Fibroblast of peridontal ligament (primary cell): ENCODE measurements around the gene ACBD3.
A peak's percentile ranks its signal among the peaks of the same experiment; 100 is the strongest.

ENCODE experiments used
- DNase-seq: peaks from one replicate; pipeline ENCODE4 v3.0.0-alpha.2; 2010; ENCODE audit errors: extremely low read depth

Gene ACBD3

DNA sequence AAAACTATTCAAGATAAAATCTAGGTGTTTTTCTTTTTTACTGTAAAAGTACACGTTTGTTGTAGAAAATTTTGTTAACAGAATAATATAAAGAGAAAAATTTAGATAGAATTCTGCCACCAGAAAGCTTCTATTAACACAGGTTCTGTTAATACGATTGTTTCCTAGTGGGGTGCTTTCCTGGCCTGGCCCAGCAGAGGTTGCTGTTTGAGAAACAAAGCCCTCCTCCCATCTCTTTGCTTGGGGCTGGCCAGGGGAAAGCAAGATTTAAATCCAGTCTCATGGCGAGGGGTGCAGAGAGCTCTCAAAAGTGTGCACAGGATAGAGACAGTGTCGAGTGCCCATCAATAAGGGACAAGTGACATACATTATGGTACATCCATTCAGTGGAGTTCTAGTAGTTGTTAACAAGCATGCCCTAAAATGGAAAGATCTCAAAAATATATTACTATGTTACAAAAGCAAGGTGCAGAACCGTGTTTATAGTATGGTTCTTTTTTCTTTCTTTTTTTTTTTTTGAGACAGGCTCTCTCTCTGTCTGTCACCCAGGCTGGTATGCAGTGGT is 14.6 kb upstream of the ACBD3 start:
- DNase-seq: peak; percentile 19

GRCh38 chr1:226199971-226200370 is 13.4 kb upstream of the ACBD3 start:
- no peak for DNase-seq

GRCh38 chr1:226195144-226195543 is 8.6 kb upstream of the ACBD3 start:
- no peak for DNase-seq

DNA sequence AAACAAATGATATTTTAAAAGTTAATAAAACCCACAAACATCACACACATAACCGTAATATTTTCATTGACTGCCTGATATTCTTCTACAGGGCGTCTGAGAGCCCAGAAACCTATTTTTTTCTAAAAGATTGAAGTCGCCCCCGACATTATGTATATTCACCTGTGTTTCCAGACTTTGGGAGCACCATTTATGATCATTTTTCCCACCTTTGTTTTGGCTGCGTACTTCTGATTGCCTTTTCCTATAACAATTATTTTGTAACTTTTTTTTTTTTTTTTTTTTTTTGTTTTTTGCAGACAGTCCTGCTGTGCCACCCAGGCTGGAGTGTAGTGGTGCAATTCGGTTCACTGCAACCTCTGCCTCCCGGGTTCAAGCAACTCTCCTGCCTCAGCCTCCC is 839 bp upstream of the ACBD3 start:
- no peak for DNase-seq

- DNase-seq: no peak
Measured at GRCh38 chr1:226187019-226187322, 430 bp upstream of the ACBD3 start.

DNA sequence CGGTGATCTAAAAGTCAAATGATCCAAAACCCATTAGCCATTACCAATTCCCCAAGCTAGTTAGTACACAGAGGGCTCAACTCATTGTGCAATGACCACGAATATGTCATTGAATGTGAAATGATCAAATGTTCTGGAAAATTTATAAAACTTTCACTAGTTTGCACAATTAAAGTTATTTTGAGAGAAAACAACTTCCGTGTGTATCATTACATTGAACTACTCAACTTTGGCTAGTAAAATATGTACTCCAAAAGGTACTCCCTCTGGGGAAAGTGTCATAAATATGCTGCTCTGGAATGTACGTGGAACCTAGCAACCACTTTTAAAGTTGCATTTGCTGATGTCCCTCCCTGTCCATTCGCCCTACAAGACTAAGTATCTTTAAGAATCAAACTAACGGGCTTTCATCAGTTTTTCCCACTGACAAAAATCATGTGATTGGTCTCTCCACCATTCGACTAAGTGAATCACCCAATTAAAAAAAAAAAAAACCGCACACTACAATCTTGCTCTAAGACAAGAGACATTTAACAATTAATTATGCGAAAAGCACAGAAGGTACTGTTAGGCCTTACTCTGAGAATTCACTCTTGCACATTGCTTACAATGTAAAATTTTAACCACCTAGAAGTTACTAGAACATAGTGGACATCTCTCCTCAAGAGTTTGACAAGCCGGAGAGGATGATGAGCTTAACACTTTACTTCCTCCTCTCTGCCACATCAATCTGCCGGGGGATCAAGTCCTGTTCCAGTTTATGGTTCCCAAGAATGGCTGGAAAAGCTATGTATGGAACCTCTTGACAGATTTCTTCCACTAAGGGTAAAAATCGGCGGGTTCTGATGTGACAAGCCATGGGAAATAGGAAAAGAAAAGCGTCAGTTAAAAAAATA is 1.2 kb downstream of the ACBD3 start:
- DNase-seq: peak; percentile 65

GRCh38 chr1:226181996-226182714 is 4.4 kb downstream of the ACBD3 start:
- DNase-seq: peak; percentile 49

DNA sequence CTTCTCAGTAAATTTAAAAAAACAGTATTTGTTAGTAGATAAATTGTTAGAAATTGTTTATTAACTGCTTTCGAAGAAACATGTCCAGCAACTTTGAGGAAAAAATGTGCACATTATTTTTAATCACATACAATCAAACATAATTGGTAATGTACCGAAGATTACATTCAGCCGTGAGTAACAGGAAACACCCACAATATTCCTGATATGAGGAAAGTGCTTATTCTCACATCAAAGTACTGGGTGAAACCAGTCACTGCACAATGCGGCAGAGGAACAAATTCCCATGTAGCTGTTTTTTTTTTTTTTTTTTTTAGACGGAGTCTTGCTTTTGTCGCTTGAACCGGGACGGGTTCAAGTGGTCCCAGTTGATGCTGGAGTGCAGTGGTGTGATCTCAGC is 9.7 kb downstream of the ACBD3 start:
- no peak for DNase-seq

- DNase-seq: no peak
Measured at GRCh38 chr1:226172589-226172988, 14.0 kb downstream of the ACBD3 start.

- DNase-seq: no peak
Measured at GRCh38 chr1:226166341-226166740, 20.2 kb downstream of the ACBD3 start.

DNA sequence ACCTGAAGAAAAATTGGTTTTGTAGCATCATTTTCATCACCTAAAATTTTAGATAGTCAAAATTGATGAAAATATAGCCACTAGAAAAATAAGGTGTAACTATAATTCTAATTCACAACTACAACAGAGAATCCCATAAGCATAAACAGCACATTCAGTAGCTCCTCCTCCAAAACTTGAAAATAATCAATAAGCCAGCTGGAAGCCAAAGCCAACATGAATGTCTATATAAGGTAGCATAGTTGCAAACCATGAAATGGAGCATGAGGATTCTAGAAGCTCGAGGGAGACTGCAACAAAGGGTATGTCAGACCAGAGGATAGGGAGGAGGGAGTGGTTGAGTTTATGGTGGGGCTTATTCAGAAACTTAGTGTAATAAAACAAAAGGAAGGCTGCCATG is 22.4 kb downstream of the ACBD3 start:
- DNase-seq: no peak

DNA sequence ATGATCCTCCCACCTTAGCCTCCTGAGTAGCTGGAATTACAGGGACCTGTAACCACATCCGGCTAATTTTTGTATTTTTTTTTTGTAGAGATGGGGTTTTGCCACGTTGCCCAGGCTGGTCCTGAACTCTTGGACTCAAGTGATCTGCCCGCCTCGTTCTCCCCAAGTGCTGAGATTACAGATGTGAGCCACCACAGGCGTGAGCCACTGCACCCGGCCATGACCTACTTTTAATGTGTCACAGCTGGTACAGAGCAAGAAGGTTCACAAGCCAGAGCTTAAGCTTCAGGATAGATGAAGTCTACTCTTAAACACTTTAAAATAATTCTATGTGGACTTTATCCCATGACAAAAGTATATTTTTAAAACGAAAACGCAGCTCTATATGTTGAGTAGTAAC is 23.6 kb downstream of the ACBD3 start:
- no peak for DNase-seq

DNA sequence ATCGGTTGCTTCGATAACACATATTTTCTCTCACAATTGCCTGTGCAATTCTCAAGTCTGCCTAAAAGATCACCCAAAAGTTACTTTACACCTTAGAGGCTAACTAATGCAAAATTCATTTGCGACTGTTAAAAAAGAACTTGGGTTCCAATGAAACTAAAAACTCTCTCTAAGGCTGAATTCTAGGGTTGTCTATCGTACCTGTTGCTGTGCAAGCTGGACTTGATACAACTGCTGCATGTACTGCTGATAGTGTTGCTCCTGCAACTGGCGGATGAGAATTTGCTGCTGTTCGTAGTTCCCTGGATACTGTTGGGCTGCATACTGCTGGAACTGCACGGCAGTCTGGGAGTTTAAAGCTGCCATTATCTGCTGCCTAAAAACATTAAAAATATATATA is 27.6 kb downstream of the ACBD3 start:
- no peak for DNase-seq

DNA sequence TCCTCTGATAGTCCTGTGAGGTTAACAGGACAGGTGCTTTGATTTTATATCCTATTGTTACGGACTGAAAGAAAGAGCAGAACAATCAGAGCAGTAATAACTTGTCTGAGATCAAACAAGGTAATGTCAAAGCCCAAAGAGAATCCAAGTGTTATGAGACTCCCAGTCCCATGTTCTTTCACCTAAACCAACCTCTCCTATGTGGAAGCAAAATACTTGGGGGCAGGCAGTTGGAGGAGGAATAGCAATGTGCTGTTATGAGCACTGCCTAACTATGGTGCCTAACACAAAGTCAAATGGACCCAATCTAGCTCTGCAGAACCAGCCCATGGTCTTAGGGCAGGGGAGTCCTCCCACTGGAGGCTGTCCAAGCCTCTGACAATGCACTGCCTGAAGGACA is 28.1 kb downstream of the ACBD3 start:
- no peak for DNase-seq

DNA sequence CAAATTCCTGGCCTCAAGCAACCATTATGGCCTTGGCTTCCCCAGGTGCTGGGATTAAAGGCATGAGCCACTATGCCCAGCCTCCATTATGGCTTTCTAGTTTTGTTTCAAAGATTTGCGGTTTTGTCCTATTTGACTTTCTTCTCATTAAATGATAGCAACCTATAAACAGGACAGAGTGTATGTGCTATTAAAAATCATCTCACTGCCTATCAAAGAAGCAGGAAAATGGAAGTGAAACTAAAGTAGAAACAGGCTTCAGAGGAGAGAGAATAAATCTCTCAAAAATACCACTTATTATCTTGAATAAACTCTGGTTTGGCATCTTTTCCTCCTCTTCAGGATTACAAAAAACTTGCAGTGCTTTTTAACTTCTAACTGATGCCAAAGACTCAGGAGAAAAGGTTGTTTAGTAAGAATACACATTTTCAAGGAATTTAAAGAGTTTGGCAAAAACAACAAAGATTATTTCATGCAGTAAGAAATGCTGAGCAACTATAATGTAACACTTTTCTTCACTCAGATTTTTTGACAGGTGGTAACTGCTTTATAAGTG is 28.7 kb downstream of the ACBD3 start:
- peak; percentile 68 for DNase-seq

- no peak for DNase-seq
Measured at GRCh38 chr1:226154593-226154992, 31.9 kb downstream of the ACBD3 start.

DNA sequence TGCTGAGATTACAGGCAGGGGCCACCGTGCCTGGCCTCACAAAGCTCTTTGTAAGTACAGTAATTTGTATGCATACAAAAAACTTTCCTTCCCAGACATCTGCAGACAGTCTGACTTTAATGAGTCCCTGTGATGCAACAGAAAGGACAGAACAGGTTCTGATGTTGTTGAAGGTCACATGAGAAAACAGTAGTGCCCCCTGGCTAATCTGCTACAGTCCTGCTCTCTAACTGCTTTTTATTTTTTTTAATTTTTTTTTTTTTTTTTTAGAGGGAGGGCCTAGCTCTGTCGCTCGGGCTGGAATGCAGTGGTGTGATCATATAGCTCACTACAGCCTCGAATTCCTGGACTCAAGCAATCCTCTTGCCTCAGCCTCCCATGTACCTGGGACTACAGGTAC is 36.7 kb downstream of the ACBD3 start:
- DNase-seq: peak; percentile 36

DNA sequence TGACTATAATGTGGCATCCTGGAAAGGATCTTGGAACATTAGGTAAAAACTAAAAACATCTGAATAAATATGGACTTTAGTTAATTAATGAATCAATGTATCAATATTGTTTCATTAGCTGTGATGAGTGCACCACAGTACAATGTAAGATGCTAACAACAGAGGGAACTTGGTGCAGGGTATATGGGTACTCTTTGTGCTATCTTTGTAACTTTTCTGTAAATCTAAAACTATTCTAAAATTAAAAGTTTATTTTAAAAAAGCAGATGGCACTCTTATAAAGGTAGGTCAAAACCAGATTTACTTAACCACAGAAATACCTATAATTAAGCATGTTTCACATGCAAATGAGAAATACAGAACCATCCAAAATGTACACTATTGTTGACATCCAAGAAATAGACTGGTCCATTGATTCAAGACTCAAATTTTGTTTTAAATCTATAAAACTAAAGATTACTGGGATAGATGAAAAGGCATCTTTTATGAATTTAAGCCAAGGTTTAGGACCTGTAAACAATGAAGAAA is 38.4 kb downstream of the ACBD3 start:
- no peak for DNase-seq

DNA sequence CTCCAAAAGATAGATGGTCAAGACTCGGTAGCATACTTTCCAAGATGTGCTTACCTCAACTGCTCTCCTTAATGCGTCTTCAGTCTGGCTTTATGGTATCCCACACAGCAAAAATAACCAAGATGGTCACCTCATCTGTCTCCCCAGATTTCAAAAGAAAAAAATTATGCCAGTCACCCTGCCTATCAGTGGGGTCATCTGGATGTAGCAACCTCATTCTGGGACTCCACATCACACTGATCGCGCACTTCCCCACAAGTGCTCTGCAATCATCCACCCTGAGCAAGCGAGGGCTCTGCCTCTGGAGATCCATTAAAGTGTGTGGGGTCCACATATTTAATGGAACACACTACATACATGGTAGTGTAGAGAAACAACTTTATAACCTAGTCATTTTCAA is 42.5 kb downstream of the ACBD3 start:
- DNase-seq: no peak

DNA sequence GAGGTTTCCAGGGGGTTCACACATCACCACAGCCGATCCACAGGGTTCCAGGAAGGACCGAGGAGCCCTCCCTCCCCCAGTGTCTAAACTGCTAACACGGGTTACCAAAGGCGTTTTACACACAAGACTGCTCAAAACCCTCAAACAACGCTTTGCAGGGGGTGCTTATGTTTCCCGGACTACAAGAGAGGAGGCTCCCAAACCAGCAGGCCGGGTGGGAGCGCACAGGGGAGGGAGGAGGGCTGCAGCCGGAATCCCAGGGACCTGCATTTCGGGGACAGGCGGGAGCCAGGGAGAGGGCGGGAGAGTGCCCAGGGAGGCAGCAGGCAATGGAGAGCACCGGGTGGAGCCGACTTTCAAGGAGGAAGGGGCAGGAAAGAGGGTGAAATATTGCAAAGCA is 50.8 kb downstream of the ACBD3 start:
- no peak for DNase-seq

DNA sequence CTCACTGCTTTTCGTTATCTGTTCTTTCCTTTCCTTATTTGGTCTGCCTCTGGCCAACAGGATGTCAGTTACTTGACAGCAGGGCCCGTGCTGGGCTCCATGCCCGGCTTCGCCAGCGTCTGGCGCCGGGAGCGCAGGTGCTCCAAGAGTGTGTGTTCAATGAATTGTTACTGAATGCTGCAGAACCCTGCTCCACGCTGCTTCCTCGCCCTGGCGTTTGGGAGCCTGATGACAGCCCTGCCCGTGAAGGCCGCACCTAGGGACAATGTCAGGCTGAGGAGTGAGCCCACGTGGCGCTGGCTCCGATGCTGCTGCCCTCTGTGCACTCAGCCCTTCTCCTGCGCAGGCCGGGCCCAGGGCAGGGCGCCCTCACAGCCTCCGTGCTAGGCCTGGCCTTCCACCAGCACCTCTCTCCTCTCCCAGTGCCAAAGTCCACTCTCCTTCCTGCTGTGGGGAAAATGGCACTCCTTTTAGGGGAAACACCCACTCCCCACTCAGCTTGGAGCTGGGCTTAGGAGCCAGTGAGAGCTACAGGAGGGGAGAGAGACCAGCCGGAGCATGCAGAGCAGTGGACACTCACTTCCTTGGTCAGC is 51.4 kb downstream of the ACBD3 start:
- no peak for DNase-seq
